A673 (cell line): ENCODE measurements around the gene FAM241A. TPM values are rescaled to one million over a fixed set of nuclear protein-coding genes. Genes with fewer than 3 reads are reported as not detected.

Experiments
- Bru-seq: library from RNA; stranded (reverse); fragments of 400-500 nt; gene quantifications from one replicate; lab custom pipeline; 2021; lab: Mats Ljungman, UMichigan
- BruChase-seq, 2 experiments: library from RNA; stranded (reverse); fragments of 400-500 nt; gene quantifications; one replicate each; lab custom pipeline; 2021; lab: Mats Ljungman, UMichigan
- BruUV-seq: library from RNA; stranded (reverse); fragments of 400-500 nt; replicated peaks from 2 replicates; lab custom pipeline; 2021; lab: Mats Ljungman, UMichigan
- CTCF ChIA-PET: fragments of 300-600 bp; sonication (Branson Sonifier 250); formaldehyde crosslinking; loops from one replicate; lab custom pipeline; 2022; ENCODE audit warnings: antibody characterized with exemption; lab: Charles Lee
- POLR2A ChIA-PET: fragments of 300-600 bp; sonication (Branson Sonifier 250); formaldehyde crosslinking; loops from one replicate; lab custom pipeline; 2022; ENCODE audit warnings: antibody characterized with exemption; ENCODE audit not compliant: low non-redundant PET; lab: Charles Lee
- DNase-seq: peaks from one replicate; pipeline ENCODE4 v3.0.0-alpha.2; 2015; ENCODE audit warnings: low spot score
- H3K27ac ChIP-seq: fragments of 200-600 bp; sonication (generic); 2 replicates; pipeline ENCODE4 v1.5.1; 2016; ENCODE audit warnings: mixed run types, low read depth, mild to moderate bottlenecking, mixed read lengths, antibody characterized with exemption, low read length; ENCODE audit not compliant: poor library complexity, severe bottlenecking
- H3K27me3 ChIP-seq: fragments of 200-600 bp; sonication (generic); replicated peaks from 2 replicates; pipeline ENCODE4 v1.6.1; 2017; ENCODE audit warnings: mixed run types, low read depth, mild to moderate bottlenecking, mixed read lengths, antibody characterized with exemption, low read length; ENCODE audit not compliant: insufficient read depth, poor library complexity
- H3K36me3 ChIP-seq: fragments of 200-600 bp; sonication (generic); 2 replicates; pipeline ENCODE4 v1.6.1; 2016; ENCODE audit warnings: mixed run types, mild to moderate bottlenecking, mixed read lengths, antibody characterized with exemption, low read length; ENCODE audit not compliant: insufficient read depth, poor library complexity, severe bottlenecking
- H3K4me1 ChIP-seq: fragments of 200-600 bp; sonication (generic); 2 replicates; pipeline ENCODE4 v1.6.1; 2017; ENCODE audit warnings: mixed run types, mild to moderate bottlenecking, mixed read lengths, antibody characterized with exemption, low read length; ENCODE audit not compliant: insufficient read depth, poor library complexity, severe bottlenecking
- H3K4me3 ChIP-seq: fragments of 200-600 bp; sonication (generic); 2 replicates; pipeline ENCODE4 v1.5.1; 2016; ENCODE audit warnings: low read depth, mixed run types, mild to moderate bottlenecking, mixed read lengths, low read length; ENCODE audit not compliant: poor library complexity, severe bottlenecking
- H3K9me3 ChIP-seq: fragments of 200-600 bp; sonication (generic); 2 replicates; pipeline ENCODE4 v1.6.1; 2016; ENCODE audit warnings: mixed run types, low read depth, mild to moderate bottlenecking, mixed read lengths, antibody characterized with exemption, low read length; ENCODE audit not compliant: poor library complexity, severe bottlenecking
- CTCF ChIP-seq: fragments of 300-800, 200-600 bp; sonication (generic); conservative IDR thresholded peaks from 2 replicates; pipeline ENCODE4 v1.5.1; 2017; ENCODE audit warnings: low read depth, mild to moderate bottlenecking, antibody characterized with exemption, low read length, moderate library complexity, mixed read lengths
- EZH2 ChIP-seq: fragments of 200-600 bp; sonication (generic); IDR thresholded peaks from 2 replicates; pipeline ENCODE4 v1.6.1; 2017; ENCODE audit warnings: borderline replicate concordance, low read depth, mild to moderate bottlenecking, mixed read lengths, antibody characterized with exemption, low read length; ENCODE audit not compliant: poor library complexity, severe bottlenecking
- intact Hi-C: fragments of 100-400 bp; cut with micrococcal nuclease; formaldehyde crosslinking; loops from one replicate; pipeline ENCODE4 v1.10.0; 2022; ENCODE audit not compliant: unreplicated experiment
- long read RNA-seq: library from polyadenylated mRNA; stranded (forward); transcript quantifications from one replicate; pipeline ENCODE4 v2.0.0, GENCODE V29; 2022
- total RNA-seq: library from RNA; stranded (reverse); gene quantifications from 2 replicates; pipeline ENCODE4 v1.2.3, GENCODE V29; 2021

The FAM241A gene
- total RNA-seq: 1.4 and 1.5 TPM in 2 replicates
- percentile 56 among the genes with signal in this experiment for Bru-seq, nascent RNA
- percentile 55 among the genes with signal in this experiment for BruChase-seq, experiment 1, labeled RNA remaining after a 2-hour chase
- BruChase-seq, experiment 2, labeled RNA remaining after a 6-hour chase: percentile 53 among the genes with signal in this experiment
- long read RNA-seq, full-length matches to known transcripts: 14 of 17 reads
- long read RNA-seq, partial matches to known transcripts: 0 of 17 reads
- long read RNA-seq, other reads (novel, unspliced or antisense): 3 of 17 reads

- CTCF ChIA-PET: no interaction called here
These were observed at the start of gene FAM241A for GRCh38 chr4:112145326-112145789. TSS of gene FAM241A (plus strand) at chr4:112145454. CDS start at chr4:112145581, 127 bp downstream.

GRCh38 chr4:112098841-112099530 lies 46.3 kb upstream of the FAM241A start:
- H3K4me1 ChIP-seq: no peaks in the 10 kb centered on the region
- no peak for DNase-seq
- CTCF ChIA-PET: interaction anchor here (0.9 to 1.9 kb wide), 2 partner anchors 91 to 506 kb away, joined by 4 to 7 read pairs; no protein-coding TSS in a partner anchor
- POLR2A ChIA-PET: no interaction called here
- no peaks in the 10 kb centered on the region for H3K27me3 ChIP-seq
- H3K27ac ChIP-seq: no peak overlapping the region
- no TSS peak for BruUV-seq
- no peaks in the 10 kb centered on the region for H3K36me3 ChIP-seq
- intact Hi-C loops: loop anchor here (2.0 to 5.0 kb wide), 3 partner anchors 136 to 423 kb away; no protein-coding TSS in a partner anchor
- H3K9me3 ChIP-seq: no peaks in the 10 kb centered on the region
- no peak overlapping the region for H3K4me3 ChIP-seq
- TF ChIP-seq EZH2: no peak
- TF ChIP-seq CTCF: no peak

More at GRCh38 chr4:112145326-112145789, at the start of gene FAM241A:
- BruUV-seq: no TSS peak
- no peaks in the 10 kb centered on the region for H3K9me3 ChIP-seq
- H3K27ac ChIP-seq: peak within 1 kb of the TSS; percentile 28
- TF ChIP-seq EZH2 (no peak), CTCF (no peak)
- H3K4me3 ChIP-seq: peak within 1 kb of the TSS; percentile 69
- DNase-seq: peak; percentile 90
- intact Hi-C loops: no loop called here
- H3K4me1 ChIP-seq: peaks cover 21% of the 10 kb centered on the region
- H3K27me3 ChIP-seq: no peaks in the 10 kb centered on the region
- H3K36me3 ChIP-seq: no peaks in the 10 kb centered on the region
- POLR2A ChIA-PET: no interaction called here

GRCh38 chr4:112099701-112100297 lies 45.5 kb upstream of the FAM241A start:
- peak; percentile 71 for DNase-seq
- Histone ChIP-seq H3K4me3 (no peak overlapping the region), H3K27me3 (no peaks in the 10 kb centered on the region), H3K9me3 (no peaks in the 10 kb centered on the region), H3K36me3 (no peaks in the 10 kb centered on the region), H3K4me1 (no peaks in the 10 kb centered on the region), H3K27ac (no peak overlapping the region)
- TF ChIP-seq EZH2: no peak
- TF ChIP-seq CTCF: peak; percentile 72
- POLR2A ChIA-PET: no interaction called here
- intact Hi-C loops: loop anchor here (2.0 to 10.0 kb wide), 5 partner anchors 88 to 505 kb away; no protein-coding TSS in a partner anchor
- CTCF ChIA-PET: interaction anchor here (0.6 to 1.9 kb wide), 4 partner anchors 90 to 505 kb away, joined by 4 to 7 read pairs (median 5); no protein-coding TSS in a partner anchor
- no TSS peak for BruUV-seq
